Ureter (tissue), 1 donor: ENCODE measurements around the gene MRPL2. TPM values are rescaled to one million over a fixed set of nuclear protein-coding genes. Genes with fewer than 3 reads are reported as not detected.
A peak's percentile ranks its signal among the peaks of the same experiment; 100 is the strongest.
"Not testable (repeated sequence)": the region's sequence is repeated elsewhere in the genome, so short reads cannot be mapped to it uniquely, and the experiment has no call there.

ENCODE experiments used
- DNase-seq: peaks from one replicate; pipeline ENCODE4 v3.0.0-alpha.2; 2020; ENCODE audit warnings: low spot score
- total RNA-seq: library from RNA; stranded (reverse); gene quantifications from one replicate; pipeline ENCODE4 v1.2.4, GENCODE V29; 2023
- donor health status: DM: yes; HTN: yes; CAD: no.

Gene MRPL2
- total RNA-seq, 1 donor from 2014 or later = 33.0 TPM

DNA sequence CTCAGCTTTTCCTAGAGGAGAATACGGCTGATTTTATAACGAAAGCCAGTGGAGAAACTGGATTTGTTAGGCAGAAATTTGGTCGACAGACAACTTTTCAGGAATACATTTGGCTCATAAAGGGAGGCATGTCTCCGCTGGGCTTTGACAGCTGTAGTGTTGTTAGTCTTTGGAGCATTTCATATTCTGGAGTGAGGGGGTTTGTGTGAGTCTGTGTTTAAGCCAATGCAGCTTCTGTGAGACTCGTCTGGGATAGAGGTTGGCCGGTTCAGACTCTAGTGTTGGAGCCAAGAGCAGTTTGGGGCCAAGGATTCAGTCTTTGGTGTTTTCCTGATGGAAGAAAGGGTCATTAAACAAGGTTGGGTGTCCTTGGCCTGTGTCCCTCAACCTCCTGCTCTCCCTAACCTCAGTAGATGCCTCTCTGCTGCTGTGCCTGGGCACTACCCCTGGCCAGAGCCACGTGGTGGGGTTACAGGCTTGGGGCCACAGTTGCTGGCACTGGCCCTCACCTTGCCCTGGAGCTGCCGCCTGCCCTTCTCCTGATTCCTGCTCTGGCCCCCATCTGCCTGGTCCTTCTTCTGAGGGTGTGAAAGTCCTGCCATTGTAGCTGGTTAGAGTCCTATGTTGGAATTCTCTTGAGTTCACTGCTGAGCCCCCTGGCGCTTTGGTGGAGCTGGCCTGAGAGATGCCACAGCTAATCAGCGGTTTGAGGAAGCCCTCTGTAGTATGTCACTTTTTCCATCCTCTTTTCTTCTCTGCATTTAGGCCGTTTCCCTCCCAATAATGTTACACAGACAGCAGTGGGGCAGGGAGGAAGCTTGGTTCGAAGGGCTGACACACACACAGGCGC, 23.8 kb upstream of the MRPL2 start:
- DNase-seq = no peak

DNA sequence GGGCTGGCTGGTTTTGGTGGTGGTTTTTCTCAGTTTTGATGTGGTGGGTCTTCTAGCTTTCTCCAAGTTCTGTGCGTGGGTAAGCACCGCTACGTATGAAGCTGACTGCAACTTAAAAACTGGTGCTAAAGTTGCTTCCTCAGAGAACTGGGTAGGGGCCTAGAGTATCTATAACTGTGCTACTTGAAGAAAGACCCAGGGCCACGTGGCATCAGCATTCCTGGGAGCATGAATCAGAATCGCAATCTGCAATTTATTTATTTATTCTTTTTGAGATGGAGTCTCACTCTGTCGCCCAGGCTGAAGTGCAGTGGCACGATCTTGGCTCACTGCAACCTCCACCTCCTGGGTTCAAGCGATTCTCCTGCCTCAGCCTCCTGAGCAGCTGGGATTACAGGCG, 22.7 kb upstream of the MRPL2 start:
- not testable (repeated sequence) for DNase-seq

DNA sequence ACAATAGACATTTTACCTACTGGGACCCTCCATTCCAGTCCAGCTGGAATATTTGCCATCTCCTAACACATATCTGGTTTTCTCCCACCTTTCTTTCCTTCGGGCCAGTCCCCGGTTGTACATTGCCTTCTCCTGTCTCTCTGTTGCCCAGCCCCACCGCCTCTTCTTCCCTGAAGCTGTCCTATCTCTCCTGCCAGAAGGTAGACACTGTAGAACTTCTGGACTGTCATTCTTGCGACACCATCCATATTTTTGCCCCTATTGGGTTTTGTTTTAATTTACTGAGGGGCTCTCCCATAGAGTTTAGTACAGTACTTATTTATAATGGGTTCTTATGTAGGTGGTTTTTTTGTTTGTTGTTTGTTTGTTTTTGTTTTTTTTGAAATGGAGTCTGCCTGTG, 21.8 kb upstream of the MRPL2 start:
- no peak for DNase-seq

DNA sequence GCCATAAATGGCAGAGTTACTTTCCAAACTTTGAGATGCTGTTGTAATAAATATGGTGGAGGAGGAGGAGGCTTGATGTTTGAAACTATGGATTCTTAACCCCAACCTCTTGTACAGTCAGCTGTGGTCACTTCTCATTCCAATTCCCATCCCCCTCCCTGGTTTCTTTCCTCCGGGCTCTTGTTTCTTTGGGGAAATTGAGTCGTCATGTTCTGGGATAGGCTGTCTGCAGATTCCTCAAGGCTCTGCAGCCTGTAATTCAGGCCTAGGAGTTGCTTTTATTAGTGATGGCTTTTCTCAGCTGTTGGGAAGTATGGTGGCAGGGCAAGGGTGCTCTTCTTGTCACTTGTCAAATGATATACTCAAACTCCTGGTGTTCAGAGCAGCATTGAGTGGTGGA, 19.5 kb upstream of the MRPL2 start:
- no peak for DNase-seq

DNA sequence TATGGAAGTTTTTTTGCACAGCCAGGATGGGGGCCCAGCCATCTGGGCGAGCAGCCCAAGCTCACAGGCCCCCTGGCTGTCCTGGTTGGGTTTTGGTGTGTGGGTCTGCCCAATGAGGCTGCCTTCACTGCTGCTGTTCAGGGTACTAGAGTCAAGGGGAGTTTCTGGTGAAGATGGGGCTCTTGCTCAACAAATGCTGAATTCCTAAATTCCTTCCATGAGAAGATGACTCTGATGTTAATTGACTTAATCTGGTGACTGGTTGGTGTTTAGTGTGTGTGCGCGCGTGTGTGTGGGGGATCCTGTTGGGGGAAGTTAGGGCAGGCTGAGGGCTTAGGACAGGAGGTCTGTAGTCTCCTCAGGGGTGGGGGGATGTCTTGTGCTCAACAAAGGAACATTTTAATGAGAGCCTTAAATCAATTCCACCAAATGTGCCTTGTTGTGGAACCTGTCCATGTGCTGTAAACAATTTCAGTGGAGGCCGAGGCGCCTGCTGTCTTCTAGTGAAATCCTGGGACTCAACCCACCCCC, 18.8 kb upstream of the MRPL2 start:
- DNase-seq = no peak

DNA sequence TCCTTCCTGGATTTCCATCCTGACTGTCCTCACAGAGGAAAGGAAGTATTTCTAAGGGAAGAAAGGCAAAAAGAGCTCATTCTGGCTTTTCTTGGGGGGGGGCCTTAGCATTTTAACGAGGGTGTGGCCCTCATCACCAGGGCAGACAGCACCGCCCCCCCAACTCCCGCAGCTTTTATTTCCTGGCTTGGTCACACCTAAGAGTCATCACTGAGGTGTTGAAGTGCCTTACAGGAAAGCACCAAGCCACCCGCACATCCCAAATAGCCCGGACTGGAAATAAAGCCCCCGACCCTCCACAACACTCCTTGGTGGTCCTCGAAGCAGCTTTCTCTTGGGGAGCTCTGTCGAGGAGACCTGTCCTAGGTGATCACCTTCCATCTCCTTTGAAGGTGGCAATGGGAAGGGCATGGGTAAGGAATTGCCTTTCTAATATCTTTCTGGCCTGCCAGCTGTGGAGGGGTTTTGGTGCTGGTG, 18.1 kb upstream of the MRPL2 start:
- no peak for DNase-seq

DNA sequence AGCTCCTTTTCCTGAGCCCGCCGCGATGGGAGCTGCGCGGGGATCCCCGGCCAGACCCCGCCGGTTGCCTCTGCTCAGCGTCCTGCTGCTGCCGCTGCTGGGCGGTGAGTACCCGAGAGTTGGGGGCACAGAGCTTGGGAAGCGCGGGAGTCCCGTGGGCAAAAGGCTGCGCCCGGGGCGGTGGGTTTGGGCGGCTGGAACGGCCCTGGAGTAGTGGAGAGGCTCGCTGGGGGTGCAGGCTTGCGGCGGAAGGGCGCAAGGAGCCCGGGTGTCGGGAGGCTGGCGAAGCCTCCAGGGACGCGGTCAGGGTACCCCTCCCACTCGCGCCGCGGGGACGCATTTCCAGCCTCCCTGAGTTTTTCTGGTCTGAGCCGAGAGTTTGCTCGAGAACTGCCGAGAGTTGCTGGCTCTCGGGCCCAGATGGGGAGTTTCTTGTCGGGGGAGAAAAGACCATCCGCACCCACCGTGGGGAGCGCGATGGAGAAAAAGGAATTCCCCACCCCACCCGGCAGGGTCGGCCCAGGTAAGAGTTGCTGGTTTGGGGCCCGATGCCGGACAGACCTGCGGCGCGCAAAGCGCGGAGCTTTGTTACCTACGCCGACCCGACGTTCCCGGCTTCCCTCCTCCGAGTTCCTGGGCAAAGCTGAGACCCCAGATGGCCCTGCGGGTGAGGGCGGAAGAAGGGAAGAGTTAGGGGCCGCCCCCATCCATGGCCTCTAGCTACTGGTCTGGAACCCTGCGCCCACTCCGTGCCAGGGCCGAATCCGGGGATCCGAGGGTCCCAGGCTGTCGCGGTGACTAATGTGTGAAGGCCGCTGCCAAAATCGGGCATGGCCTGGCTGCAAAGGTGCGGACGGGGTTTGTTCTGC, 17.5 kb upstream of the MRPL2 start:
- DNase-seq = no peak

DNA sequence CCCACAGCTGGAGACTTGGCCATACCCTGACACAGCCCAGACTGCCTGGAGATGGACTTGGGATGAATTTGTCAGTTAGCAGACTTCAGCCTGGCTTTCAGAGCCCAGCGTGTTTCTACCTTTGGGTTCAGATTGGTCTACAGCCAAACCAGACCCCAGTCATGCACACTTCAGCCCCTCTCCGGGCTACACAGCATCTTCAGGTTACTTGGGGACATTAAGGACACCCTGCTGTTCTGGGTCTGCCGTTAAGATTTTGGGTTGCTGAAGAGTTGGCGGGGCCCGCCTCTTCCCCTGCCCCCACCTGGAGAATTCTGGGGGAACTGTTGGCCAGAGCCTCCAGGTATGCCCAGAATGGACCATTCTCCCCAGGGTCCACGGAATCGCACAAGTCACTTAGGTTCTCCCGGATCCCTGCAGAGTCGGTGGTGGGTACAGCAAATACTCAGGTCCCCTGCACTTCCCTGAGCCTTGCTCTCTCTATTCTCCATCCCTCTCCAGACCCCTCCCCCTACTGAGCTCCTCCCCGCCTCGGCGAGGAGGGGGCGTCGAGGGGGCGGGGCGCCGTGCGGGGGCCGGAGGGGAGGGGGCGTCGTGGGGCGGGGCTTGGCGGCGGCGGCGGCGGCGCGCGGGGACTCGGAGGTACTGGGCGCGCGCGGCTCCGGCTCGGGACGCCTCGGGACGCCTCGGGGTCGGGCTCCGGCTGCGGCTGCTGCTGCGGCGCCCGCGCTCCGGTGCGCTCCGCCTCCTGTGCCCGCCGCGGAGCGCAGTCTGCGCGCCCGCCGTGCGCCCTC, 16.6 kb upstream of the MRPL2 start, which contains the start of gene PTK7:
TSS of gene PTK7 (plus strand) at position 645 of the 794 bp plus-strand sequence. CDS start 175 bp downstream, outside the sequence.
- DNase-seq = peak; percentile 62

DNA sequence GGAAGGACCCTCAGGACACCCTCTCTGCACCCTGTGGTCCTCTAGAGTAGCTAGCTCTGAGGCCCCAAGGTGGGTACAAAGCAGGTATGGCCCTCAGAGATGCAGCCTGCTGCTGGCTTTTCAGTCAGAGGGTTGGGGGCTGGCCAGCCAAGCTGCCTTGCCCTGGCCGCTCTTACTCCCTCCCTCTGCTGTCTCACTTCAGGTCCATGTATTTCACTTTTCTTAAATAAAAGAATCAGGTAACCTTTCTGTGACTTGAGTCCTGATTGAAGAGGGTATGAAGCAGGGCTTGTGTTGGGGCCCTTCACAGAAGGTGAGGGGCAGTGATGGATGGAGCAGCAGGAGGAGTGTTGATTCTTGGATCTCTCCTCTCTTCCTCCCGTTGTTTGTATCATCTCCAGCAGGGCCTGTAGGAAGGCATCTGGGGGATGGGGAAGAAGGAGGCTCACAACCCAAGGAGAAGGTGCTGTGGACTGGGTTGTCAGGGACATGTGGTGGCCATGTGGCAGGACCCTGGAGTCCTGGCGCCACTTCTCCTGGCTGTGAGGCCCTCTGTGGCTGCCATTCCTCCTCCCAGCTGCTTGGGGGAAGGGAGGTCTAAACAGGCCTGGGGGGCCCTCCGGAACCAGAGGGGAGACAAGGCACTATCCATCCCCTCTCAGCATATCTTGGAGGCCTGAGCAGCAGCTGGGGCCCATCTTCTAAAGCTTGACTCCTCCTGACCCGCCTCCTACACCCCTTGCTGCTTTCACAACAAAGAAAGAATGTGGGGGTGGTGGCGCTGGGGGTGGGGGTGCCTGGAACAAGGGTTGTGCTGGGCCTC, 15.8 kb upstream of the MRPL2 start:
- DNase-seq = no peak

DNA sequence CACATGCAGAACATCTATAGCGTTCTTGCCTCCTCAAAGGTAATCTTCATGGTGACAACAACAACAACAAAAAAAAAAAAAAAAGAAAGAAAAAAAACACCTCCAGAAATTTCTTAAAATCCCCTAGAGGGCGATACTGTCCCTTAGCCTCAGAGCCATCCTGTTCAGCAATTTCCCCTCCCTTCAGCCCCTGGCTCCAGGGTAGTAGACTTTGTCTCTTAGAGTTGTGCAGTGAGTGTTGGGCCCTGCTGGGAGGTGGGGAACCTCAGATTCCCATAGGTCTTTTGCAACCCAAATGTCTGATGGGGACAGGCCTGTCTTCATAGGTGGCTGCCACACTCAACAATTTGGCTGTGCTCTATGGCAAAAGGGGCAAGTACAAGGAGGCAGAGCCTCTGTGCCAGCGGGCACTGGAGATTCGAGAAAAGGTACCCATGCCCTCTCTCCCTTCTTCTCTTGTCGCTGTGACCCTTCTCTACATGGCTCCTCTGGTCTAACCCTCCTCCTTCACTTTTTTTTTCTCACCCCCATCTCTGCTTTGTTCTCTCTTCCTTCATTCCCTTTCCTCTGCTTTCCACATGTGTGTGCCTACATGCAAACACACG, 10.9 kb upstream of the MRPL2 start:
- no peak for DNase-seq

DNA sequence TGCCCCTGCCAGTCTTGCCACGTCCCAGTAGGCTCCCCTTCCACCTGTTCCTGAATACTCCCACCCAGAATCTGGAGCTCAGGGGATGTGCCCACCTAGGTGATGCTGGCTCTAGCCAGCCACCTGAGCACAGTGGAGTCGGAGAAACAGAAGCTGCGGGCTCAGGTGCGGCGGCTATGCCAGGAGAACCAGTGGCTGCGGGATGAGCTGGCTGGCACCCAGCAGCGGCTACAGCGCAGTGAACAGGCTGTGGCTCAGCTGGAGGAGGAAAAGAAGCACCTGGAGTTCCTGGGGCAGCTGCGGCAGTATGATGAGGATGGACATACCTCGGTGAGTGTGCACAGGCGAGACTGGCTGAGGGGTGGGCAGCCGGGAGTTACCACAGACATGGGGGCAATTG, 3.6 kb upstream of the MRPL2 start:
- no peak for DNase-seq

DNA sequence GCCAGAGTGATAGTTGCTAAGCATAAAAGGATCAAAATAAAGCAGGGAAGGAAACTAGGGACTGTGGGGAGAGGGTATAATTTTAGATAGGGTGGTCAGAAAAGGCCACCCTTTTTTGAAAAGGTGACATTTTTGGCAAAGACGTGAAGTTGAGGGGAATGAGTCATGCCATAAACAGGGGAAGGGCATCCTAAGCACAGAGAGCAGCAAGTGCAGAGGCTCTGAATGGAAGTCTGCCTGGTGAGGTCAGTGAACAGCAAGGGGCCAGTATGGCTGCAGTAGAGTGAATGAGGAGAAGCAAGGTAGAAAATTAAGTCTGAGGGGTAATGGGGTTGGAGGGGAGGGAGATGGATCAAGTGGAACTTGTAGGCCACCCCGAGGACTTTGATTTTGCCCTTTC, 2.6 kb upstream of the MRPL2 start:
- no peak for DNase-seq

DNA sequence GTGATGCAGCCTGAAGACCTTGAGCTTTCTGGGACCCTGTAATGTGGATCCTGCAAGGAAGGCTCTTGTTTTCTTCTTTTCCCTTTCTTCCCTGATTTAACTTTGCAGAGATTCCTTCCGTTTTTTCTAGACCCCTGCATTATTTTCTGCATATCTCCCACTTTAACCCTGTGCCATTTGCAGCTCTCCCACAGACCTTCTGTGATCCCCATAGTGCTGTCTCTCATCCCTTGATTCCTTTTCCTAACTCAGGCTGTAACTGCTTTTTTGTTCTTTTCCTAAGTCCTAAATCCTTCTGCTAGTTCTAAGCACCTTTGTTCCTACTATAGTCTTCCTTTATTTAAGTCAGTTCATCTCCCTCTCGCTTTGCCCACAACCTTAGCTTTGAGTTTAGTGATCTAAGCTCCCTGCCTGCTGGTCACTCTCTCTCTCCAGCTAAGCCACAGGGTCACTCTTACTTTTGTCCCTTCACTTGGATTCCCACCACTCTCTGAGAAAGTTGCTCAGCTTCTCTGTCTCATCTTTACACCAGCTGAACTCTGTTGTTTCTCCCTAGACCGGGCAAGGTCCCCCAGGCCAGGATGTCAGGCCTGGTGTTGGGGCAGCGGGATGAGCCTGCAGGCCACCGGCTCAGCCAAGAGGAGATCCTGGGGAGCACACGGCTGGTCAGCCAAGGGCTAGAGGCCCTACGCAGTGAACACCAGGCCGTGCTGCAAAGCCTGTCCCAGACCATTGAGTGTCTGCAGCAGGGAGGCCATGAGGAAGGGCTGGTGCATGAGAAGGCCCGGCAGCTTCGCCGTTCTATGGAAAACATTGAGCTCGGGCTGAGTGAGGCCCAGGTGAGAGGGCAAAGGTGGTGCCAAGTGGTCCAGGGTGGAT, 1.8 kb upstream of the MRPL2 start:
- DNase-seq = no peak

DNA sequence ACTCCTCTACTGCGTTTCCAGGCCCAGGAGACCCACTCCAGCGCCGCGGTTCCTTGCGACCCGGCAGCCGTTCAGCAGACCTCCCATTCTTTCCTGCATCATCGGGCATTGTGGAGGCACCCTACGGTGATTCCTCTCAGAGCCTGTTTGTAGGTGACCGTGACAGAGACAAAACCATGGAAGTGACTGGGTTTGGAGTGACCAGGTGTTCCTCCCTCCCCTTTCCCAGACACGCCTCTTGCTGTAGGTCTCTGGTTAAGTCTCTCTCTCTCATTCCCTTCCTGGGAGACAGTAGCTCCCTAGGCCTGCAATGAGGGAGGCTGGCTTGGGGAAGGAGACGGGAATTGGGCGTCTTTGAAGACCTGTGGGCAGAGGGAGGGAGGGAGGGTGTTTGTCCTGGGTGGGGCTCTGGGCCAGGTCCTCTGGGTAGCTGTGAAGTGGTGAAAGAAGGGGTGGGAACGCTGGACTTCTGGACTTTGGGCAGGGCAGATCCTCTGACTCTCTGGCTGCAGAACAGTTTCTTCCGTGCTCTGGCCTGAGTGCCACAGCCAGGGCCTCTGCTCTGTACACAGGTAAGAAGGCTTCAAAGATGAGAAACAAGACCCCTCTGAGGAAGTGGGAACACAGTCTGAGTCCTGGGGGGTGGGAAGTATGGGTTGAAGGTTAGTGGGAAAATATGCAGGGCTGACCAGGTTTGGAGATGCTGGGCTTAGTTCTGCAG, 960 bp upstream of the MRPL2 start:
- DNase-seq = no peak

DNA sequence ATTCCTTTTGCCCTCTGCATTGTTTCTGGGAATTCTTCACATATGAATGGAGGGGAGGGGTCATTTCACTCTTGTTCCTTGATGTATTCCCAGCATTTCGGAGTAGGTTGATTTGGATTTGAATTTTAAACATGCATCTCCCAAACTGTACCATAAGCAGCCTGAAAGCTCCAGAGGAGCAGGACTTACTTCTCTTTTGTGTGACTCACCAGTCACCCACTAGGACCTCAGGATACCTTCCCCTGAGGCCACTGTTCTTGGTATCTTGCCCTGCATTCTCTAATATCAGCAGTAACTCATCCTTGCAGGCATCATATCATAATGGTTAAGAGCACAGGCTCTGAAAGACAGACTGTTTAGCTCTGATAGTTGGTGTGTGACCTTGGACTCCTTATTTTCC, 703 bp downstream of the MRPL2 start:
- no peak for DNase-seq

DNA sequence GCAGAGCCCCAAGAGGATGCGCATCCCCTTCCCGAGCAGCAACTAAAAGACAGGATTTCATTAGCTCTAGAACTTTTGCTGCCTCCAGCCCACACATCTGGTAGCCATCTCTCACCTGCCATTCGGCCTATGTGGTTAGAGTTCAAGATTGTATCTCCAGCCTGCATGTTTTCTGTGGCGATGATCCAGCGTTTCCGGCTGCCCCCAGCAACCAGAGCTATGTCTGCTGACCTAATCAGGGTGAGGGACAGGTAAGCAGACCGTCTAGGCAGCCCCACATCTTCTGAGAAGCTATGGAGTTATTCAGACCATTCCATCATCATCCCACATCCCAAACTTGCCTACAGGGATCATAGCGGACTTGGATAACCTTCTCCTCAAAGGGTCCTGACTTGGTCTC, 3.3 kb downstream of the MRPL2 start:
- DNase-seq = no peak

DNA sequence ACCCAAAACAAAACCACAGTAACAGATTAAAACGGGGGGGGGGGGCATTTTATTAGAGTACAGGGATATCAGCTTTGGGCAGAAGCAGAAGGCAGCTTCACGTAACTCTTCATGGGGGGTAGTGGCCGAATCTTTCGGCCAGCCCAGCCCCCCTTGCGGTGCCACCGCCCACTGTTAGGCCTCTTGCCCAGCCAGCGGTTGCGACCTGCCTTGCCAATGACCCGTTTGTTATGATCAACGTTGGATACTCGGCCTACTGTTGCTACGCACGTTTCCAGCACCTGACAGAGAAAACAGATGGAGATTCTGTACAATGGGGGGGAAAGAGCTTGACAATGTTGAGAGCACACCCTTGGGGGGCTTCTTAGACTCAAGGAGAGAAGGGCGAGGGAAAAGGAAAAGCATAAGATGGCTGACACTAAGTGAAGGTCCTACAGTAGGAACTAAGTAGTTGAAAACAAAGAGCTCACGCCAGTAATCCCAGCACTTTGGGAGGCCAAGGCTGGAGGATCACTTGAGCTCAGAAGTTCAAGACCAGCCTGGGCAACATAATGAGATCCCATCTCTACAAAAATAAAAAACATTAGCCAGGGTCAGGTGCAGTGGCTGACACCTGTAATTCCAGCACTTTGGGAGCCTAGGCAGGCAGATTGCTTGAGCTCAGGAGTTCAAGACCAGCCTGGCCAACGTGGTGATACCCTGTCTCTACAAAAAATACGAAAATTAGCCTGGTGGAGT, 4.9 kb downstream of the MRPL2 start:
- no peak for DNase-seq
